Osteoblast (primary cell): ENCODE results near the gene TMEM181. TPM values are rescaled to one million over a fixed set of nuclear protein-coding genes. Genes with fewer than 3 reads are reported as not detected.

Experiments used
- DNase-seq: peaks from one replicate; pipeline ENCODE4 v3.0.0; 2011; ENCODE audit warnings: low spot score, mixed read lengths; ENCODE audit not compliant: insufficient read length; ENCODE audit errors: missing footprints
- H2AFZ ChIP-seq: 2 replicates; pipeline ENCODE4 v1.6.0; 2011; ENCODE audit warnings: mild to moderate bottlenecking, low read length
- H3K27ac ChIP-seq: 2 replicates; pipeline ENCODE4 v1.5.1; 2011; ENCODE audit warnings: mild to moderate bottlenecking, low read depth, low read length, moderate library complexity
- H3K27me3 ChIP-seq: 2 replicates; pipeline ENCODE4 v1.6.0; 2012; ENCODE audit warnings: mild to moderate bottlenecking, control low read depth, inconsistent platforms, low read length, moderate library complexity; ENCODE audit not compliant: insufficient read depth
- H3K36me3 ChIP-seq: 2 replicates; pipeline ENCODE4 v1.5.1; 2011; ENCODE audit warnings: mild to moderate bottlenecking, low read length, control low read depth, moderate library complexity; ENCODE audit not compliant: insufficient read depth
- H3K4me1 ChIP-seq: 2 replicates; pipeline ENCODE4 v1.5.1; 2011; ENCODE audit warnings: mild to moderate bottlenecking, low read length, control low read depth, moderate library complexity; ENCODE audit not compliant: insufficient read depth
- H3K4me2 ChIP-seq: 2 replicates; pipeline ENCODE4 v1.6.0; 2011; ENCODE audit warnings: mild to moderate bottlenecking, low read length; ENCODE audit not compliant: insufficient read depth
- H3K4me3 ChIP-seq: fragments of 200-600 bp; sonication (generic); 3 replicates; pipeline ENCODE4 v1.5.1; 2012; ENCODE audit warnings: mild to moderate bottlenecking, low read length, inconsistent platforms; ENCODE audit not compliant: insufficient read depth
- H3K79me2 ChIP-seq: 2 replicates; pipeline ENCODE4 v1.6.0; 2012; ENCODE audit warnings: mild to moderate bottlenecking, low read length, control low read depth, inconsistent platforms; ENCODE audit not compliant: insufficient read depth
- H3K9me3 ChIP-seq: 2 replicates; pipeline ENCODE4 v1.5.1; 2011; ENCODE audit warnings: low read depth, low read length, control low read depth
- H4K20me1 ChIP-seq: 2 replicates; pipeline ENCODE4 v1.6.0; 2012; ENCODE audit warnings: mild to moderate bottlenecking, low read length, control low read depth; ENCODE audit not compliant: insufficient read depth
- total RNA-seq: library from RNA; depleted of rRNA; stranded (reverse); fragments of >200 nt; gene quantifications from 2 replicates; pipeline ENCODE4 v1.2.3, GENCODE V29; 2012
- TF ChIP-seq, protein P1 (sequence below): IDR thresholded peaks from 2 replicates; pipeline ENCODE4 v1.5.1; 2011; ENCODE audit warnings: mild to moderate bottlenecking, low read depth, low read length, moderate library complexity; ENCODE audit errors: extremely low read depth

Gene TMEM181
- total RNA-seq, 1 donor, result 43.8 TPM

DNA sequence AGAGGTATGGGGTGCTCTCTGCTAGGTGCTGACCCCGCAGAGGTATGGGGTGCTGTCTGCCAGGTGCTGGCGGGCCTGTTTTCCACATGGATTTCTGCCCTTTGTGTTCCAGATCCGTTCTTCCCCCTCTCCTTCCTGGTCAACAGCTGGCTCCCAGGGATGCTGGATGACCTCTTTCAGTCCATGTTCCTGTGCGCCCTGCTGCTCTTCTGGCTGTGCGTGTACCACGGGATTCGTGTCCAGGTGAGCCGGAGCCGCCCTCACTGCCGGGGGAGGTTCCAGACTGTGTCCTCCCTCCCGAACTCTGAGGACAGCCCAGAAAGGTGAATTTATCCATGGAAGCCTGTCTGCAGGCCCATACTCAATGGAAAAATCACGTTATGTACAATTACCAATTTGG, 48.3 kb downstream of the TMEM181 start:
- TF ChIP-seq, protein P1, sequence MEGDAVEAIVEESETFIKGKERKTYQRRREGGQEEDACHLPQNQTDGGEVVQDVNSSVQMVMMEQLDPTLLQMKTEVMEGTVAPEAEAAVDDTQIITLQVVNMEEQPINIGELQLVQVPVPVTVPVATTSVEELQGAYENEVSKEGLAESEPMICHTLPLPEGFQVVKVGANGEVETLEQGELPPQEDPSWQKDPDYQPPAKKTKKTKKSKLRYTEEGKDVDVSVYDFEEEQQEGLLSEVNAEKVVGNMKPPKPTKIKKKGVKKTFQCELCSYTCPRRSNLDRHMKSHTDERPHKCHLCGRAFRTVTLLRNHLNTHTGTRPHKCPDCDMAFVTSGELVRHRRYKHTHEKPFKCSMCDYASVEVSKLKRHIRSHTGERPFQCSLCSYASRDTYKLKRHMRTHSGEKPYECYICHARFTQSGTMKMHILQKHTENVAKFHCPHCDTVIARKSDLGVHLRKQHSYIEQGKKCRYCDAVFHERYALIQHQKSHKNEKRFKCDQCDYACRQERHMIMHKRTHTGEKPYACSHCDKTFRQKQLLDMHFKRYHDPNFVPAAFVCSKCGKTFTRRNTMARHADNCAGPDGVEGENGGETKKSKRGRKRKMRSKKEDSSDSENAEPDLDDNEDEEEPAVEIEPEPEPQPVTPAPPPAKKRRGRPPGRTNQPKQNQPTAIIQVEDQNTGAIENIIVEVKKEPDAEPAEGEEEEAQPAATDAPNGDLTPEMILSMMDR, result no peak
- Histone ChIP-seq H3K27ac (no peak overlapping the region), H4K20me1 (peaks cover 3% of the 10 kb centered on the region), H3K4me1 (no peaks in the 10 kb centered on the region), H3K4me2 (no peak overlapping the region), H3K79me2 (peaks cover 5% of the 10 kb centered on the region), H3K27me3 (no peaks in the 10 kb centered on the region), H3K4me3 (no peak overlapping the region), H3K36me3 (peaks cover 63% of the 10 kb centered on the region), H2AFZ (no peak overlapping the region), H3K9me3 (no peaks in the 10 kb centered on the region)
- no peak for DNase-seq

DNA sequence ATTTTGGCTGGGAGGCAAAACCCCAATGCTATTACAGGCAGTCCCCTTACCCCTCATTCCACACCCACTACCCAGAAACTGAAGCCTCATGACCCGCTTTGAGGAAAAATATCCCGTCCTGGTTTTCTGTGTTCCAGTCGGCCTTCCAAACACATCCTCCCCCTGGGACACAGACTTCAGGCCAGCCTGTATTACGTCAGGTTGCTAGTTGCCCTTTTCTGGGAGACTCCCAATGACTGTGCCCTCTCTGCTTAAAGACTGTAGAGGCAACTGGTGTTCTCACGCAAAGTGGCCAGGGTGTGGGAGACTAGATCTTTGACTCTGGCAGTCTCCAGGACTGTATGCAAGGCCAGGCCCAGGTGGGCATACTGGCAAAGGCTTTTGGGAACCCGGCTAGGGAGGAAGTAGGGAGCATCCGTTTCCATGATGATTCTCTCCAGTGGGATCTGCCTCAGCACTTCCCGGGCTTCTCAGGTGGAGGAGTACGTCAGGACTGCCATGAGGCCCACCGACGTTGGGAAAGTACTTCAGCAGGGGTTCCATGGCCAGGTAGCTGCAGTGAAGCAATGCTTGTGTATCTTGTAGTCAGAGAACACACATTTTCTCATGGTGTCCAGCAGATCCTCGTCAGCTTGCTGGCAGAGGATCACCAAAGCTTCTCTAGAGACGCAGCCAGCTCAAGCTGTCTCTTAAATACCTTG, 49.7 kb downstream of the TMEM181 start:
- TF ChIP-seq, protein P1, result no peak
- Histone ChIP-seq H2AFZ (no peak overlapping the region), H3K79me2 (peaks cover 2% of the 10 kb centered on the region), H3K4me1 (no peaks in the 10 kb centered on the region), H3K27ac (no peak overlapping the region), H3K36me3 (peaks cover 65% of the 10 kb centered on the region), H4K20me1 (no peaks in the 10 kb centered on the region), H3K9me3 (no peaks in the 10 kb centered on the region), H3K4me2 (no peak overlapping the region), H3K4me3 (no peak overlapping the region), H3K27me3 (no peaks in the 10 kb centered on the region)
- no peak for DNase-seq

DNA sequence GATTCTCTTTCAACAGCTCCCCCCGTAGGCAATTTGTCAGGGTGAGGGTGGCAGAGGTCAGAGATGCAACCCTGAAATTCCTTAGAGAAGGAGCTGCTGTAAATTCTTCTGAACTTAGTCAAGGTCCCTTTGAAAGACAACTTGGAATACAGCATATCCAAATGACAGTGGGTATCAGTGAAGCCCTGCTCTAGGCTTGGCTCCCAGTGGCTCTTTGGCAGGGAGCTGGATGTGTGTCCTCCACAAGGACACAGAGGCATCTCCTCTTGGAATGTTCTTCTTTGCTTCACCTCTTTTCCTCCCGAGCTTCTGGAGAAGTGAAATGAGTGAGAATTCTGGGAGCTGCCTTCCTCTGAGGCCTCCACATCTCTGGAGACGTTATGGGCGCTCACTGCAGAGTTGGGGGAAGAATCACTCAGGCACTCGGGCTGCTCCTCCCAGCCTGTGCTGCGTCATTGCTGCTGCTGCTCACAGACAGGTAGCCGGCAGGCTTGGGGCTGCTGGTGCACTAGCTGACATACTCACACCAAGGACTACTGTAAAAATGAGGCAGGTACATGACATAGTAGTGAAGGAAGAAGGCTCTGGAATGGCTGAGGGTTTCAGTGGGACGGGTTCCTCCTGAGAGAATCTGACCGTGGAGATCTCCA, 50.6 kb downstream of the TMEM181 start:
- Histone ChIP-seq H3K27ac (no peak overlapping the region), H4K20me1 (no peaks in the 10 kb centered on the region), H3K4me1 (no peaks in the 10 kb centered on the region), H2AFZ (no peak overlapping the region), H3K27me3 (no peaks in the 10 kb centered on the region), H3K4me2 (no peak overlapping the region), H3K79me2 (peaks cover 2% of the 10 kb centered on the region), H3K9me3 (no peaks in the 10 kb centered on the region), H3K4me3 (no peak overlapping the region), H3K36me3 (peaks cover 65% of the 10 kb centered on the region)
- TF ChIP-seq, protein P1, result no peak
- DNase-seq, result no peak

- no peaks in the 10 kb centered on the region for H3K79me2 ChIP-seq
- no peaks in the 10 kb centered on the region for H3K27me3 ChIP-seq
- TF ChIP-seq, protein P1, result no peak
- no peaks in the 10 kb centered on the region for H3K4me1 ChIP-seq
- no peak overlapping the region for H3K4me2 ChIP-seq
- peaks cover 60% of the 10 kb centered on the region for H3K36me3 ChIP-seq
- H4K20me1 ChIP-seq, result no peaks in the 10 kb centered on the region
- no peak overlapping the region for H3K4me3 ChIP-seq
- DNase-seq, result no peak
- no peak overlapping the region for H2AFZ ChIP-seq
- H3K27ac ChIP-seq, result no peak overlapping the region
- no peaks in the 10 kb centered on the region for H3K9me3 ChIP-seq
These were observed 51.1 kb downstream of the TMEM181 start for GRCh38 chr6:158611039-158611438.
